K562 (cell line): ENCODE measurements around the gene ERCC3. TPM values are rescaled to one million over a fixed set of nuclear protein-coding genes. Genes with fewer than 3 reads are reported as not detected.

Experiments
- ETS2 ChIP-seq: IDR thresholded peaks from 2 replicates; pipeline ENCODE4 v1.6.1; 2016; ENCODE audit warnings: borderline replicate concordance, missing genetic modification characterization, mild to moderate bottlenecking, moderate library complexity, missing compliant biosample characterization; ENCODE audit not compliant: poor library complexity, severe bottlenecking
- GATA2 ChIP-seq: sonication (generic); formaldehyde crosslinking; IDR thresholded peaks from 2 replicates; pipeline ENCODE4 v1.4.0; 2020; ENCODE audit warnings: mild to moderate bottlenecking, missing genetic modification reagents
- GTF2A2 ChIP-seq: IDR thresholded peaks from 2 replicates; pipeline ENCODE4 v1.6.1; 2016; ENCODE audit warnings: mild to moderate bottlenecking, missing genetic modification characterization, missing compliant biosample characterization
- HDAC3 ChIP-seq: fragments of 450-650 bp; IDR thresholded peaks from 2 replicates; pipeline ENCODE4 v1.6.1; 2018; ENCODE audit warnings: borderline replicate concordance, mild to moderate bottlenecking, moderate library complexity; ENCODE audit not compliant: partially characterized antibody
- HNRNPL ChIP-seq: fragments of 200-400 bp; formaldehyde crosslinking; IDR thresholded peaks from 2 replicates; pipeline ENCODE4 v1.6.1; 2017; ENCODE audit warnings: low read depth, mild to moderate bottlenecking, low read length
- HNRNPLL ChIP-seq: fragments of 200-400 bp; formaldehyde crosslinking; IDR thresholded peaks from 2 replicates; pipeline ENCODE4 v1.6.1; 2017; ENCODE audit warnings: low read length, low read depth, mild to moderate bottlenecking; ENCODE audit not compliant: poor library complexity, severe bottlenecking
- HSF4 ChIP-seq: fragments of 250-450 bp; sonication (Bioruptor Pico); IDR thresholded peaks from 2 replicates; pipeline ENCODE4 v2.1.2; 2022; ENCODE audit warnings: mild to moderate bottlenecking, moderate library complexity, borderline replicate concordance
- ID3 ChIP-seq, 2 experiments: fragments of 250-450 bp in 1 of 2; fragments of 450-650 bp in 1 of 2; sonication (Bioruptor Pico) in 1 of 2; IDR thresholded peaks; 2 replicates each; pipeline versions ENCODE4 v1.6.1 to v1.8.0; 2016 to 2021; ENCODE audit warnings: mild to moderate bottlenecking in 2 of 2, moderate library complexity in 2 of 2, missing compliant biosample characterization in 1 of 2, missing genetic modification characterization in 1 of 2
- ILF3 ChIP-seq: fragments of 450-650 bp; IDR thresholded peaks from 2 replicates; pipeline ENCODE4 v1.6.1; 2018; ENCODE audit warnings: antibody characterized with exemption, mild to moderate bottlenecking, moderate library complexity, borderline replicate concordance
- KDM5B ChIP-seq: fragments of 200-600 bp; sonication (generic); IDR thresholded peaks from 2 replicates; pipeline ENCODE4 v1.6.1; 2012; ENCODE audit warnings: low read depth, mild to moderate bottlenecking, moderate library complexity, low read length, control low read depth, inconsistent platforms; ENCODE audit not compliant: insufficient replicate concordance
- MAFG ChIP-seq: fragments of 450-650 bp; conservative IDR thresholded peaks from 2 replicates; pipeline ENCODE4 v1.6.1; 2016; ENCODE audit warnings: missing genetic modification characterization, missing compliant biosample characterization
- MCM7 ChIP-seq, 2 experiments: fragments of 450-650 bp; IDR thresholded peaks; 2 replicates each; pipeline ENCODE4 v1.6.1; 2016 to 2018
- NCOA2 ChIP-seq, 2 experiments: fragments of 450-650 bp; IDR thresholded peaks; 2 replicates each; pipeline ENCODE4 v1.6.1; 2018; ENCODE audit warnings: mild to moderate bottlenecking in 2 of 2, moderate library complexity in 1 of 2; ENCODE audit not compliant: partially characterized antibody in 2 of 2
- NFIX ChIP-seq: fragments of 250-450 bp; sonication (Bioruptor Pico); IDR thresholded peaks from 2 replicates; pipeline ENCODE4 v1.4.0; 2020; ENCODE audit warnings: low read depth, mild to moderate bottlenecking, moderate library complexity
- OTX1 ChIP-seq: fragments of 450-650 bp; formaldehyde crosslinking; IDR thresholded peaks from 2 replicates; pipeline ENCODE4 v1.4.0; 2022; ENCODE audit warnings: mild to moderate bottlenecking
- PCBP1 ChIP-seq: fragments of 200-400 bp; formaldehyde crosslinking; IDR thresholded peaks from 2 replicates; pipeline ENCODE4 v1.6.1; 2018; ENCODE audit warnings: mild to moderate bottlenecking, low read depth, low read length; ENCODE audit not compliant: poor library complexity, severe bottlenecking
- PHB2 ChIP-seq: fragments of 450-650 bp; IDR thresholded peaks from 2 replicates; pipeline ENCODE4 v1.6.1; 2017; ENCODE audit warnings: low read depth
- PHF20 ChIP-seq: fragments of 450-650 bp; IDR thresholded peaks from 2 replicates; pipeline ENCODE4 v1.6.1; 2018; ENCODE audit not compliant: partially characterized antibody
- SFPQ ChIP-seq: fragments of 200-400 bp; formaldehyde crosslinking; IDR thresholded peaks from 2 replicates; pipeline ENCODE4 v1.6.1; 2017; ENCODE audit warnings: mild to moderate bottlenecking, low read depth, low read length, moderate library complexity
- SNAPC5 ChIP-seq: fragments of 250-450 bp; sonication (Bioruptor Pico); IDR thresholded peaks from 2 replicates; pipeline ENCODE4 v1.8.0; 2021; ENCODE audit warnings: moderate library complexity, mild to moderate bottlenecking, inconsistent platforms
- SOX6 ChIP-seq: fragments of 450-650 bp; IDR thresholded peaks from 2 replicates; pipeline ENCODE4 v1.6.1; 2014; ENCODE audit warnings: mild to moderate bottlenecking
- TAF7 ChIP-seq: fragments of 450-650 bp; IDR thresholded peaks from 2 replicates; pipeline ENCODE4 v1.6.1; 2016; ENCODE audit warnings: missing genetic modification characterization, missing compliant biosample characterization
- TARDBP ChIP-seq: fragments of 450-650 bp; IDR thresholded peaks from 2 replicates; pipeline ENCODE4 v1.6.1; 2016
- ZNF41 ChIP-seq: fragments of 250-450 bp; sonication (Bioruptor Pico); conservative IDR thresholded peaks from 2 replicates; pipeline ENCODE4 v1.4.0; 2020; ENCODE audit warnings: mild to moderate bottlenecking
- ZNF717 ChIP-seq: fragments of 250-450 bp; sonication (Bioruptor Pico); IDR thresholded peaks from 2 replicates; pipeline ENCODE4 v1.5.0; 2021
- polyA plus RNA-seq, 8 experiments: library from polyadenylated mRNA; depleted of rRNA in 4 of 8; stranded (reverse) in 5 of 8; unstranded in 3 of 8; fragments of >200 nt; fragmentation: Nextera tagmentation in 2 of 8; fragmentation: Illumina TruSeq in 1 of 8; extraction: Ambion mirVana in 2 of 8; extraction: Trizol in 1 of 8; gene quantifications; 2 replicates each; pipeline versions ENCODE4 v1.2.1 to v1.2.3, GENCODE V29; 2011 to 2014; ENCODE audit warnings: inconsistent platforms in 1 of 8, missing spikeins in 1 of 8
- total RNA-seq, 7 experiments: library from RNA; depleted of rRNA in 6 of 7; stranded (reverse); fragments of >200 nt in 6 of 7; fragmentation: Illumina TruSeq in 2 of 7; extraction: Trizol in 2 of 7; gene quantifications; 2 replicates each; pipeline versions ENCODE4 v1.2.1 to v1.2.3, GENCODE V29; 2011 to 2021; ENCODE audit warnings: low replicate concordance in 1 of 7
- TF ChIP-seq, protein P1 (sequence below): fragments of 450-650 bp; IDR thresholded peaks from 2 replicates; pipeline ENCODE4 v1.6.1; 2016; ENCODE audit warnings: low read depth, mild to moderate bottlenecking, moderate library complexity

The ERCC3 gene
- total and polyA plus RNA-seq, 9 of the 15 experiments (the other 6 are each of a cell fraction or from before 2014, with no cell fraction given) = 17.9 to 61.5 (median 43.1) TPM

DNA sequence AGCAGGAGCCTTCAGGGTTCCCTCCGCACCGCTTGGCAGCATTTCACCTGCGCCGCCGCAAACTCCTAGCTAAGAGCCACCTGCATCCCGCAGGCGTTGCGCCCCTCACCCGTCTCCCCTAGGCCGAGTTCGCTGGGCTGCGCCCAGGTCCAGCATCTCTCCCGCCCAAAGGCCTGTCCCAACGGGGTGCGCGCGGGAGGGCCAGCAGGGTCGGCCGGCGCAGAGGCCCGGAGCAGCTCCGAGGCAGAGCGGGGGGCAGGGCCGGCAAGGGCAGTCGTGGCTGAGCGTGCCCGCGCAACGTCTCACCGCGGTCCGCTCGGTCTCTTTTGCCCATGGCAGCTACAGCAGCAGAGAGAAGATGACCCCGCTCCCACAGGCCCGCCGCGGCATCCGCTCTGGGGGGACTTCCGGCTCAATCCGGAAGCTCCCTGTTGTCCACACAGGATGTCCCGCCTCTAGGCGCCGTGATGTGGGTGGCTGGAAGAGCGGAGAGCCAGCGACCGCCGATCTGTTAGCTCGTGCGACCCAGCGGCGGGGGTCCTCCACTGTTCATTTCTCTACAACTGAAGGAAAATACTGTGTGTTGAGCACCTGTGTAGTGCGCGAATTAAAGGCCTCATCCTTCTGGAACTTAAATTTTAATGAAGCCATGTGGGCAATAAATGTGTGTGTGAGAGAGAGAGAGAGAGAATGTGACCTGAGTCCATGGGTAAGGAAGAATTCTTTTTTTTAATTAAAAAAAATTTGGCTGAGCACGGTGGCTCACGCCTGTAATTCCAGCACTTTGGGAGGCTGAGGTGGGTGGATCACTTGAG is at the start of gene ERCC3 (continued):
- TF ChIP-seq ID3 (CRISPR knock-in tag; IDR thresholded peaks at IDR 0.05) = no peak
- TF ChIP-seq ID3 (tag; IDR thresholded peaks at IDR 0.05) = 0 out of 2 replicates have a peak, but pooled peaks have one; percentile 48
- TF ChIP-seq NCOA2 (IDR thresholded peaks at IDR 0.05; ENCODE audit: partially characterized antibody in 2 of 2) = no peak
- no peak for TF ChIP-seq MCM7 (IDR thresholded peaks at IDR 0.05)
- TF ChIP-seq HNRNPL = no peak
- no peak for TF ChIP-seq NFIX
- no peak for TF ChIP-seq HSF4 (CRISPR knock-in tag)
- TF ChIP-seq GATA2 (CRISPR knock-in tag) = no peak
- TF ChIP-seq HNRNPLL = no peak
- no peak for TF ChIP-seq GTF2A2 (tag)
- peak; percentile 76 for TF ChIP-seq KDM5B
- no peak for TF ChIP-seq ZNF41 (CRISPR knock-in tag)
- TF ChIP-seq TAF7 (tag) = no peak
- TF ChIP-seq SOX6 = 0 out of 2 replicates have a peak, but pooled peaks have one; percentile 17
- TF ChIP-seq SFPQ = no peak
- TF ChIP-seq PHF20 = peak; percentile 99
- TF ChIP-seq TARDBP = no peak
- no peak for TF ChIP-seq ETS2 (tag)
- peak; percentile 39 for TF ChIP-seq PCBP1
- TF ChIP-seq, protein P1, sequence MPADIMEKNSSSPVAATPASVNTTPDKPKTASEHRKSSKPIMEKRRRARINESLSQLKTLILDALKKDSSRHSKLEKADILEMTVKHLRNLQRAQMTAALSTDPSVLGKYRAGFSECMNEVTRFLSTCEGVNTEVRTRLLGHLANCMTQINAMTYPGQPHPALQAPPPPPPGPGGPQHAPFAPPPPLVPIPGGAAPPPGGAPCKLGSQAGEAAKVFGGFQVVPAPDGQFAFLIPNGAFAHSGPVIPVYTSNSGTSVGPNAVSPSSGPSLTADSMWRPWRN = no peak
- no peak for TF ChIP-seq SNAPC5 (CRISPR knock-in tag)
- TF ChIP-seq ILF3 = no peak
- no peak for TF ChIP-seq MAFG
- no peak for TF ChIP-seq OTX1 (CRISPR knock-in tag)
- no peak for TF ChIP-seq PHB2
- no peak for TF ChIP-seq HDAC3
- no peak for TF ChIP-seq ZNF717 (CRISPR knock-in tag)
